ENCODE data around the gene PALD1. TPM values are rescaled to one million over a fixed set of nuclear protein-coding genes. Genes with fewer than 3 reads are reported as not detected.
A peak's percentile ranks its signal among the peaks of the same experiment; 100 is the strongest.

PALD1 gene
- polyA plus RNA-seq, 1 donor, result 10.1 TPM

- DNase-seq, result no peak
These were observed 56.9 kb downstream of the PALD1 start for GRCh38 chr10:70535451-70535850.

- DNase-seq, result no peak
These were observed 57.8 kb downstream of the PALD1 start for GRCh38 chr10:70536196-70536861.

GRCh38 chr10:70537398-70538194 is 59.0 kb downstream of the PALD1 start:
- no peak for DNase-seq

GRCh38 chr10:70538195-70538520 is 59.6 kb downstream of the PALD1 start:
- no peak for DNase-seq

- DNase-seq, result no peak
These were observed 60.3 kb downstream of the PALD1 start for GRCh38 chr10:70538731-70539338.

- no peak for DNase-seq
These were observed 60.9 kb downstream of the PALD1 start for GRCh38 chr10:70539471-70539870.

- DNase-seq, result no peak
These were observed 61.7 kb downstream of the PALD1 start for GRCh38 chr10:70540089-70540788.

- no peak for DNase-seq
These were observed 62.3 kb downstream of the PALD1 start for GRCh38 chr10:70540789-70541360.

GRCh38 chr10:70541736-70542564 is 63.4 kb downstream of the PALD1 start:
- no peak for DNase-seq

GRCh38 chr10:70542565-70542938 is 64.0 kb downstream of the PALD1 start:
- DNase-seq, result no peak

- no peak for DNase-seq
These were observed 65.3 kb downstream of the PALD1 start for GRCh38 chr10:70543911-70544310.

- DNase-seq, result no peak
These were observed 66.1 kb downstream of the PALD1 start for GRCh38 chr10:70544431-70545340.

GRCh38 chr10:70546584-70546983 is 68.0 kb downstream of the PALD1 start:
- no peak for DNase-seq

- DNase-seq, result no peak
These were observed 70.9 kb downstream of the PALD1 start for GRCh38 chr10:70549351-70549961.

GRCh38 chr10:70549962-70550458 is 71.4 kb downstream of the PALD1 start:
- DNase-seq, result peak; percentile 60

- no peak for DNase-seq
These were observed 71.9 kb downstream of the PALD1 start for GRCh38 chr10:70550459-70550858.

GRCh38 chr10:70551466-70551865 is 72.9 kb downstream of the PALD1 start:
- DNase-seq, result no peak

- DNase-seq, result peak; percentile 47
These were observed 73.4 kb downstream of the PALD1 start for GRCh38 chr10:70551971-70552422.

- no peak for DNase-seq
These were observed 74.0 kb downstream of the PALD1 start for GRCh38 chr10:70552586-70552985.

- no peak for DNase-seq
These were observed 76.8 kb downstream of the PALD1 start for GRCh38 chr10:70555371-70555770.
